ENCODE results near the gene GRIN1. TPM values are rescaled to one million over a fixed set of nuclear protein-coding genes. Genes with fewer than 3 reads are reported as not detected.

The GRIN1 gene
- total and polyA plus RNA-seq, 7 experiments from 2014 or later: not detected

GRCh38 chr9:137147091-137147792, 8.3 kb downstream of the GRIN1 start:
- ChIA-PET CTCF (no interaction called here), POLR2A (no interaction called here)
- Mint-ChIP-seq H3K27me3 (peaks cover 6 to 22% (median 10%) of the 10 kb centered on the region in 5 donors), H3K4me1 (peaks cover 0 to 8% (median 0%) of the 10 kb centered on the region in 7 donors), H3K4me3 (no peak overlapping the region), H3K36me3 (no peaks in the 10 kb centered on the region), H3K9me3 (peaks cover 0 to under 1% (median 0%) of the 10 kb centered on the region in 11 donors), H3K27ac (peak overlapping the region in 1 of 9 donors; percentile 62)
- no peaks in the 10 kb centered on the region for H3K9me3 ChIP-seq (ENCODE audit: control insufficient read depth in 2 of 3, low read length in 3 of 3)
- ATAC-seq (no peak), DNase-seq (peak in 1 of 9 donors; percentile 7)
- H3K4me1 ChIP-seq (ENCODE audit: control insufficient read depth in 2 of 2, insufficient read depth in 2 of 2, low read length in 2 of 2): no peaks in the 10 kb centered on the region
- H3K27ac ChIP-seq (ENCODE audit: low read depth, low read length): no peak overlapping the region
- intact Hi-C loops (cut with micrococcal nuclease): no loop called here
- H3K4me3 ChIP-seq (ENCODE audit: low read length): no peak overlapping the region
- H3K27me3 ChIP-seq (ENCODE audit: control insufficient read depth in 2 of 2, insufficient read depth in 2 of 2, low read length in 2 of 2): peaks cover 0 to 2% of the 10 kb centered on the region in 2 donors
- no peaks in the 10 kb centered on the region for H3K36me3 ChIP-seq (ENCODE audit: control insufficient read depth in 2 of 3, insufficient read depth in 3 of 3, low read length in 3 of 3)

DNA sequence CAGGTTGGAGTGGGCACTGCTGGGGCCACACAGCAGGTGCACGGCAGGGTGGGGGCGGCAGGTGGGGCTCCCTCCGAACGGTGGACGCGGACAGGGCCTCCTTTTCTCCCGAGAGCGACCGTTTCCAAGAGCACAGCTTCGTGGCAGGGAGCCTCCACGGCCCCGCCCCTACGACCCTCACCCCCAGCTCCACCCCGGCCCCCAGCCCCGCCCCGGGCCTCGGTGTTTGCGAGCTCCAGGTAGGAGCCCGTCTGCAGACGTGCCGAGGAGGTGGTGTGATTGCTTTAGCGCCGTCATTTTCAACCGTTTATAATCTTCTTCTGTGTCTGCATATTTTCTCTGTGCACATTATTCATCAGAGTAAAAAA, 8.8 kb downstream of the GRIN1 start:
- CTCF ChIA-PET: no interaction called here
- Histone ChIP-seq H3K36me3 (ENCODE audit: control insufficient read depth in 2 of 3, insufficient read depth in 3 of 3, low read length in 3 of 3) (no peaks in the 10 kb centered on the region), H3K27me3 (ENCODE audit: control insufficient read depth in 2 of 2, insufficient read depth in 2 of 2, low read length in 2 of 2) (no peaks in the 10 kb centered on the region), H3K27ac (ENCODE audit: low read depth, low read length) (no peak overlapping the region), H3K4me3 (ENCODE audit: low read length) (no peak overlapping the region), H3K4me1 (ENCODE audit: control insufficient read depth in 2 of 2, insufficient read depth in 2 of 2, low read length in 2 of 2) (no peaks in the 10 kb centered on the region), H3K9me3 (ENCODE audit: control insufficient read depth in 2 of 3, low read length in 3 of 3) (no peaks in the 10 kb centered on the region)
- ATAC-seq: no peak
- no peak overlapping the region for H3K4me3 Mint-ChIP-seq
- intact Hi-C loops (cut with micrococcal nuclease): no loop called here
- POLR2A ChIA-PET: no interaction called here
- DNase-seq: peak in 1 of 9 donors; percentile 6
- peaks cover 0 to 8% (median 0%) of the 10 kb centered on the region in 7 donors for H3K4me1 Mint-ChIP-seq
- no peak overlapping the region for H3K27ac Mint-ChIP-seq
- H3K27me3 Mint-ChIP-seq: peaks cover 4 to 17% (median 5%) of the 10 kb centered on the region in 5 donors
- H3K36me3 Mint-ChIP-seq: no peaks in the 10 kb centered on the region
- no peaks in the 10 kb centered on the region for H3K9me3 Mint-ChIP-seq

DNA sequence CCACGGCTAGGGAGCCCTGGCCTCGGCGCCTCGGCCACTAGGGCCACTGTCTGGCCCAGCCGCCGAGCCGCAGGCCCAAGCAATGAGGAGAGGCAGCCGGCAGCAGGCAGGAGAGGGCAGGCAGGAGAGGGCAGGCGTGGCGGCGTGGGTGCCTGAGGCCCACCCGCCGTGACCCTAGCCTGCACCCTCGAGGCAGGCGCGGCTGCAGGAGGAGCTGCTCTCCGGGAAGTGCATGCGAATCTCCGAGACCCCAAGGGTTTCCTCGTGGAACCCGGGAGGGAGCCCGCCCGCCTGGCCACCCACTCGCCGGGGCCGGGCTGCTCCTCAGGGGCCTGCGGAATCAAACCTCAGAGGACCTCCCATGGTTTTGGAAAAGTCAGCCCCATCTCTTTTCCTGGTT, 9.3 kb downstream of the GRIN1 start:
- no peaks in the 10 kb centered on the region for H3K4me1 ChIP-seq (ENCODE audit: control insufficient read depth in 2 of 2, insufficient read depth in 2 of 2, low read length in 2 of 2)
- ChIA-PET POLR2A (no interaction called here), CTCF (no interaction called here)
- no peak overlapping the region for H3K4me3 ChIP-seq (ENCODE audit: low read length)
- H3K9me3 Mint-ChIP-seq: no peaks in the 10 kb centered on the region
- H3K27ac ChIP-seq (ENCODE audit: low read depth, low read length): no peak overlapping the region
- ATAC-seq (no peak), DNase-seq (peak in 1 of 9 donors; percentile 1)
- no peak overlapping the region for H3K27ac Mint-ChIP-seq
- peaks cover 4 to 17% (median 5%) of the 10 kb centered on the region in 5 donors for H3K27me3 Mint-ChIP-seq
- H3K9me3 ChIP-seq (ENCODE audit: control insufficient read depth in 2 of 3, low read length in 3 of 3): no peaks in the 10 kb centered on the region
- no peaks in the 10 kb centered on the region for H3K27me3 ChIP-seq (ENCODE audit: control insufficient read depth in 2 of 2, insufficient read depth in 2 of 2, low read length in 2 of 2)
- intact Hi-C loops (cut with micrococcal nuclease): no loop called here
- H3K36me3 ChIP-seq (ENCODE audit: control insufficient read depth in 2 of 3, insufficient read depth in 3 of 3, low read length in 3 of 3): no peaks in the 10 kb centered on the region
- peaks cover 0 to 8% (median 0%) of the 10 kb centered on the region in 7 donors for H3K4me1 Mint-ChIP-seq
- H3K4me3 Mint-ChIP-seq: no peak overlapping the region
- no peaks in the 10 kb centered on the region for H3K36me3 Mint-ChIP-seq

DNA sequence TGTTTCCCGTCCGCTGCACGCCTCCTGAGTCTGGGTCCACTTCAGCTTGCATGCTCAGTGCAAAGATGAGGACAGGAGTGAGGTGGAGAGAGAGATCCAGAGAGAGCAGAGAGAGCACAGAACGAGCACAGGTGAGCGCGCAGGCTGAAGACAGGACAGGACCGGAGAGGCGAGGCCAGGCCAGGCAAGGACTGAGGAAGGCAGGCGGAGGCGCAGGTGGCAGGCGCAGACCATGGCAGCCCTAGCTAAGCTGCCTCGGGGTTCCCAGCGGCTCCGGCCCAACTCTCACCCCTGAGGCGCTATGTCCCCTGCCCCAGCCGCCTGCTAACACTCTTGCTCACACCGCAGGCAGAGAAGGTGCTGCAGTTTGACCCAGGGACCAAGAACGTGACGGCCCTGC, 9.7 kb downstream of the GRIN1 start:
- Mint-ChIP-seq H3K36me3 (no peaks in the 10 kb centered on the region), H3K27me3 (peaks cover under 1 to 14% (median 4%) of the 10 kb centered on the region in 5 donors), H3K9me3 (no peaks in the 10 kb centered on the region), H3K27ac (no peak overlapping the region), H3K4me1 (peaks cover 0 to 8% (median 0%) of the 10 kb centered on the region in 7 donors), H3K4me3 (no peak overlapping the region)
- ChIA-PET CTCF (no interaction called here), POLR2A (no interaction called here)
- intact Hi-C loops (cut with micrococcal nuclease): no loop called here
- DNase-seq (peak in 1 of 9 donors; percentile 1), ATAC-seq (no peak)
- no peak overlapping the region for H3K4me3 ChIP-seq (ENCODE audit: low read length)
- H3K27me3 ChIP-seq (ENCODE audit: control insufficient read depth in 2 of 2, insufficient read depth in 2 of 2, low read length in 2 of 2): no peaks in the 10 kb centered on the region
- no peaks in the 10 kb centered on the region for H3K4me1 ChIP-seq (ENCODE audit: control insufficient read depth in 2 of 2, insufficient read depth in 2 of 2, low read length in 2 of 2)
- H3K9me3 ChIP-seq (ENCODE audit: control insufficient read depth in 2 of 3, low read length in 3 of 3): no peaks in the 10 kb centered on the region
- H3K36me3 ChIP-seq (ENCODE audit: control insufficient read depth in 2 of 3, insufficient read depth in 3 of 3, low read length in 3 of 3): no peaks in the 10 kb centered on the region
- no peak overlapping the region for H3K27ac ChIP-seq (ENCODE audit: low read depth, low read length)

GRCh38 chr9:137149363-137149762, 10.4 kb downstream of the GRIN1 start:
- no peak overlapping the region for H3K4me3 Mint-ChIP-seq
- H3K9me3 Mint-ChIP-seq: no peaks in the 10 kb centered on the region
- Histone ChIP-seq H3K27ac (ENCODE audit: low read depth, low read length) (no peak overlapping the region), H3K4me3 (ENCODE audit: low read length) (no peak overlapping the region), H3K4me1 (ENCODE audit: control insufficient read depth in 2 of 2, insufficient read depth in 2 of 2, low read length in 2 of 2) (no peaks in the 10 kb centered on the region), H3K27me3 (ENCODE audit: control insufficient read depth in 2 of 2, insufficient read depth in 2 of 2, low read length in 2 of 2) (no peaks in the 10 kb centered on the region), H3K36me3 (ENCODE audit: control insufficient read depth in 2 of 3, insufficient read depth in 3 of 3, low read length in 3 of 3) (no peaks in the 10 kb centered on the region), H3K9me3 (ENCODE audit: control insufficient read depth in 2 of 3, low read length in 3 of 3) (no peaks in the 10 kb centered on the region)
- intact Hi-C loops (cut with micrococcal nuclease): no loop called here
- no peaks in the 10 kb centered on the region for H3K36me3 Mint-ChIP-seq
- DNase-seq (no peak), ATAC-seq (no peak)
- peaks cover 0 to 9% (median 4%) of the 10 kb centered on the region in 5 donors for H3K27me3 Mint-ChIP-seq
- ChIA-PET CTCF (no interaction called here), POLR2A (interaction anchor here (1.1 kb wide), 1 partner anchor 40 kb away, joined by 3 read pairs; no protein-coding TSS in a partner anchor)
- no peak overlapping the region for H3K27ac Mint-ChIP-seq
- H3K4me1 Mint-ChIP-seq: peaks cover 0 to 8% (median 0%) of the 10 kb centered on the region in 7 donors

DNA sequence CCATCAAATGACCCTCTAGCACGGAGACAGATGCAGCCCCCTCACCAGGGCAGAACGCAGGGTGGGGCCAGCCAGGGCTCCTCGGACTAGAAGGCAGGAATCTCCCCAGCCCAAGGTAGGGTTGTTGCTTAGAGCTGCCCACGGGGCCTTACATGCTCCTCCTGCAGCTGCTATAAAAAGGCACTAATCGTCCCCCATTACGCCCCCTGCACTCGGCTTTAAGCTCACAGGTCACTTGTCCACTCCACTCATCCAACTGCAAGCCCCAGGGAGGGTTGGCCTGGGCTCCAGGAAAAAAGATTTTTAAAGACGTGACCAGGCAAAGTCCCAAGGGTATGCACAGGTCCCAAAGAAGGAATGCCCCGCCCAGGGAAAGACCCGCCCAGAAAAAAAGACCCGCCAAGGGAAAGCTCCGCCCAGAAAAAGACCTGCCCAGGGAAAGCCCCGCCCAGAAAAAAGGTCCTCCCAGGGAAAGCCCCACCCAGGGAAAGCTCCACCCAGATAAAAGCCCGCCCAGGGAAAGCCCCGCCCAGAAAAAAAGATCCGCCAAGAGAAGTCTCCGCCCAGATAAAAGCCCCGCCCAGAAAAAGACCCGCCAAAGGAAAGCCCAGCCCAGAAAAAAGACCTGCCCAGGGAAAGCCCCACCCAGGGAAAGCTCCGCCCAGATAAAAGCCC, 11.1 kb downstream of the GRIN1 start:
- CTCF ChIA-PET: no interaction called here
- H3K4me3 Mint-ChIP-seq: peak overlapping the region in 1 of 10 donors; percentile 25
- Histone ChIP-seq H3K9me3 (ENCODE audit: control insufficient read depth in 2 of 3, low read length in 3 of 3) (no peaks in the 10 kb centered on the region), H3K36me3 (ENCODE audit: control insufficient read depth in 2 of 3, insufficient read depth in 3 of 3, low read length in 3 of 3) (no peaks in the 10 kb centered on the region), H3K27ac (ENCODE audit: low read depth, low read length) (no peak overlapping the region), H3K27me3 (ENCODE audit: control insufficient read depth in 2 of 2, insufficient read depth in 2 of 2, low read length in 2 of 2) (peaks cover 0 to under 1% of the 10 kb centered on the region in 2 donors), H3K4me1 (ENCODE audit: control insufficient read depth in 2 of 2, insufficient read depth in 2 of 2, low read length in 2 of 2) (no peaks in the 10 kb centered on the region), H3K4me3 (ENCODE audit: low read length) (no peak overlapping the region)
- peaks cover 0 to 10% (median 0%) of the 10 kb centered on the region in 7 donors for H3K4me1 Mint-ChIP-seq
- POLR2A ChIA-PET: interaction anchor here (1.1 kb wide), 1 partner anchor 39 kb away, joined by 3 read pairs; no protein-coding TSS in a partner anchor
- intact Hi-C loops (cut with micrococcal nuclease): loop anchor here in 1 of 2 donors (2.0 kb wide), 1 partner anchor 51 kb away; the partner anchor contains the start of gene TPRN
- H3K27ac Mint-ChIP-seq: no peak overlapping the region
- no peak for DNase-seq
- no peaks in the 10 kb centered on the region for H3K36me3 Mint-ChIP-seq
- ATAC-seq: no peak
- peaks cover 4 to 14% (median 8%) of the 10 kb centered on the region in 5 donors for H3K27me3 Mint-ChIP-seq
- H3K9me3 Mint-ChIP-seq: no peaks in the 10 kb centered on the region
